ENCODE measurements around the gene PRKAB1. TPM values are rescaled to one million over a fixed set of nuclear protein-coding genes. Genes with fewer than 3 reads are reported as not detected.

Gene PRKAB1
- total RNA-seq, 1 experiment from 2014 or later, result 36.3 TPM

GRCh38 chr12:119674560-119674959, 6.6 kb downstream of the PRKAB1 start:
- BruUV-seq (replicated peaks), result no TSS peak
- H3K27me3 ChIP-seq (ENCODE audit: control insufficient read depth, insufficient read depth, low read length), result no peaks in the 10 kb centered on the region
- ChIA-PET CTCF (no interaction called here), POLR2A (no interaction called here)
- peaks cover 57% of the 10 kb centered on the region for H3K36me3 ChIP-seq (ENCODE audit: control insufficient read depth, insufficient read depth, low read length)
- no peak for DNase-seq (ENCODE audit: low read depth, low spot score)
- H3K4me1 ChIP-seq (ENCODE audit: control insufficient read depth, insufficient read depth, low read length), result peaks cover 7% of the 10 kb centered on the region
- H3K27ac ChIP-seq (ENCODE audit: low read length), result no peak overlapping the region
- no peaks in the 10 kb centered on the region for H3K9me3 ChIP-seq (ENCODE audit: control insufficient read depth, insufficient read depth, low read depth, low read length)
- intact Hi-C loops (cut with micrococcal nuclease; ENCODE audit: unreplicated experiment) (no loop called here), in situ Hi-C loops (cut with HindIII; ENCODE audit: low pct_unique_long_range_greater_than_20kb, low sequenced_read_pairs) (no loop called here)
- no peak overlapping the region for H3K4me3 ChIP-seq (ENCODE audit: low read depth in 2 of 2, low read length in 2 of 2)
- no peak for ATAC-seq
- TF ChIP-seq CTCF (IDR thresholded peaks at IDR 0.05) (no peak), SIN3A (IDR thresholded peaks at IDR 0.05; ENCODE audit: borderline replicate concordance, insufficient read depth, low read depth, low read length) (no peak), TCF7L2 (IDR thresholded peaks at IDR 0.05; ENCODE audit: low read depth, low read length) (no peak)
- TF ChIP-seq, protein P1, sequence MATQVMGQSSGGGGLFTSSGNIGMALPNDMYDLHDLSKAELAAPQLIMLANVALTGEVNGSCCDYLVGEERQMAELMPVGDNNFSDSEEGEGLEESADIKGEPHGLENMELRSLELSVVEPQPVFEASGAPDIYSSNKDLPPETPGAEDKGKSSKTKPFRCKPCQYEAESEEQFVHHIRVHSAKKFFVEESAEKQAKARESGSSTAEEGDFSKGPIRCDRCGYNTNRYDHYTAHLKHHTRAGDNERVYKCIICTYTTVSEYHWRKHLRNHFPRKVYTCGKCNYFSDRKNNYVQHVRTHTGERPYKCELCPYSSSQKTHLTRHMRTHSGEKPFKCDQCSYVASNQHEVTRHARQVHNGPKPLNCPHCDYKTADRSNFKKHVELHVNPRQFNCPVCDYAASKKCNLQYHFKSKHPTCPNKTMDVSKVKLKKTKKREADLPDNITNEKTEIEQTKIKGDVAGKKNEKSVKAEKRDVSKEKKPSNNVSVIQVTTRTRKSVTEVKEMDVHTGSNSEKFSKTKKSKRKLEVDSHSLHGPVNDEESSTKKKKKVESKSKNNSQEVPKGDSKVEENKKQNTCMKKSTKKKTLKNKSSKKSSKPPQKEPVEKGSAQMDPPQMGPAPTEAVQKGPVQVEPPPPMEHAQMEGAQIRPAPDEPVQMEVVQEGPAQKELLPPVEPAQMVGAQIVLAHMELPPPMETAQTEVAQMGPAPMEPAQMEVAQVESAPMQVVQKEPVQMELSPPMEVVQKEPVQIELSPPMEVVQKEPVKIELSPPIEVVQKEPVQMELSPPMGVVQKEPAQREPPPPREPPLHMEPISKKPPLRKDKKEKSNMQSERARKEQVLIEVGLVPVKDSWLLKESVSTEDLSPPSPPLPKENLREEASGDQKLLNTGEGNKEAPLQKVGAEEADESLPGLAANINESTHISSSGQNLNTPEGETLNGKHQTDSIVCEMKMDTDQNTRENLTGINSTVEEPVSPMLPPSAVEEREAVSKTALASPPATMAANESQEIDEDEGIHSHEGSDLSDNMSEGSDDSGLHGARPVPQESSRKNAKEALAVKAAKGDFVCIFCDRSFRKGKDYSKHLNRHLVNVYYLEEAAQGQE (IDR thresholded peaks at IDR 0.05; ENCODE audit: insufficient read depth in 1 of 2, low read depth in 2 of 2, low read length in 1 of 2), result no peak

- Histone ChIP-seq H3K27me3 (ENCODE audit: control insufficient read depth, insufficient read depth, low read length) (no peaks in the 10 kb centered on the region), H3K36me3 (ENCODE audit: control insufficient read depth, insufficient read depth, low read length) (peaks cover 50% of the 10 kb centered on the region), H3K27ac (ENCODE audit: low read length) (no peak overlapping the region), H3K4me1 (ENCODE audit: control insufficient read depth, insufficient read depth, low read length) (peaks cover 9% of the 10 kb centered on the region), H3K4me3 (ENCODE audit: low read depth in 2 of 2, low read length in 2 of 2) (no peak overlapping the region), H3K9me3 (ENCODE audit: control insufficient read depth, insufficient read depth, low read depth, low read length) (no peaks in the 10 kb centered on the region)
- ATAC-seq, result no peak
- intact Hi-C loops (cut with micrococcal nuclease; ENCODE audit: unreplicated experiment) (no loop called here), in situ Hi-C loops (cut with HindIII; ENCODE audit: low pct_unique_long_range_greater_than_20kb, low sequenced_read_pairs) (no loop called here)
- no peak for DNase-seq (ENCODE audit: low read depth, low spot score)
- CTCF ChIA-PET, result interaction anchor here (0.6 kb wide), 1 partner anchor 227 kb away, joined by 10 read pairs; no protein-coding TSS in a partner anchor
- TF ChIP-seq SIN3A (IDR thresholded peaks at IDR 0.05; ENCODE audit: borderline replicate concordance, insufficient read depth, low read depth, low read length) (no peak), CTCF (IDR thresholded peaks at IDR 0.05) (no peak), POLR2AphosphoS5 (IDR thresholded peaks at IDR 0.05; ENCODE audit: low read depth, low read length) (no peak), TCF7L2 (IDR thresholded peaks at IDR 0.05; ENCODE audit: low read depth, low read length) (no peak)
- TF ChIP-seq, protein P1 (IDR thresholded peaks at IDR 0.05; ENCODE audit: insufficient read depth in 1 of 2, low read depth in 2 of 2, low read length in 1 of 2), result no peak
- POLR2A ChIA-PET, result no interaction called here
- BruUV-seq (replicated peaks), result no TSS peak
These were observed 8.1 kb downstream of the PRKAB1 start for GRCh38 chr12:119676022-119676421.

All from Panc1 (cell line).